Thoracic aorta (tissue), 2 donors: ENCODE data around the gene GRIK4. TPM values are rescaled to one million over a fixed set of nuclear protein-coding genes. Genes with fewer than 3 reads are reported as not detected.

ENCODE experiments used
- ATAC-seq: fragments of 150-250 bp; one replicate; pipeline ENCODE4 v1.8.0; 2017; ENCODE audit warnings: low read depth; ENCODE audit not compliant: insufficient number of reproducible peaks, low FRiP score
- DNase-seq: peaks from one replicate; pipeline ENCODE4 v3.0.0-alpha.2; 2020; ENCODE audit warnings: low spot score
- H3K27ac ChIP-seq, 2 donors: fragments of 200-600 bp; sonication (generic); 1 replicate in 1 of 2; 2 replicates in 1 of 2; pipeline ENCODE4 v1.5.1; 2016; ENCODE audit warnings: mild to moderate bottlenecking in 2 of 2, moderate library complexity in 2 of 2
- H3K27me3 ChIP-seq: fragments of 200-600 bp; sonication (generic); replicated peaks from 2 replicates; pipeline ENCODE4 v1.6.0; 2016; ENCODE audit warnings: mild to moderate bottlenecking; ENCODE audit not compliant: insufficient read depth
- H3K36me3 ChIP-seq: fragments of 200-600 bp; sonication (generic); one replicate; pipeline ENCODE4 v1.5.1; 2016
- H3K4me1 ChIP-seq, 2 donors: fragments of 200-600 bp; sonication (generic); 1 replicate in 1 of 2; 2 replicates in 1 of 2; pipeline versions ENCODE4 v1.5.1 to v1.6.0; 2016; ENCODE audit warnings: low read depth in 2 of 2, mild to moderate bottlenecking in 1 of 2; ENCODE audit not compliant: control insufficient read depth in 1 of 2
- H3K4me3 ChIP-seq: fragments of 200-600 bp; sonication (generic); 2 replicates; pipeline ENCODE4 v1.5.1; 2016; ENCODE audit warnings: mild to moderate bottlenecking
- H3K9me3 ChIP-seq: fragments of 200-600 bp; sonication (generic); 2 replicates; pipeline ENCODE4 v1.5.1; 2016
- CTCF ChIP-seq: fragments of 200-600 bp; sonication (generic); IDR thresholded peaks from one replicate; pipeline ENCODE4 v1.5.1; 2019; ENCODE audit warnings: antibody characterized with exemption
- total RNA-seq, 2 donors: library from RNA; depleted of rRNA; stranded (reverse); fragments of >200 nt; gene quantifications; one replicate each; pipeline versions ENCODE4 v1.1.0 to v1.2.3, GENCODE V29; 2016

The GRIK4 gene
- total RNA-seq, 2 donors from 2014 or later = not detected

DNA sequence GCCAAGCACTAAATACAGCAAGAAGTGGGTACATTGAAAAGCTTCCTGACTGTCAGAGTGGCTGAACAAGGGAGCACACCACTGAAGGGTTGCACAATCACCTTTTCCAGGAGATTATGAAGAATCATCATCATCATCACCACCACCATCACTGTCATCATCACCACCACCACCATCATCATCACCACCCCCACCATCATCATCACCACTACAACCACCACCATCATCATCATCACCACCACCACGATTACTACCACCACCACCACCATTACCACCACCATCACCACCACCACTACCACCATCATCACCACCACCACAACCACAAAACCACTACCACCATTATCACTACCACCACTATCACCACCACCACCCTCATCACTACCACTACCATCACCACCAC, 364.4 kb downstream of the GRIK4 start:
- peaks cover 6 to 11% of the 10 kb centered on the region in 2 donors for H3K4me1 ChIP-seq
- ATAC-seq = no peak
- no peaks in the 10 kb centered on the region for H3K36me3 ChIP-seq
- no peak overlapping the region for H3K27ac ChIP-seq
- H3K27me3 ChIP-seq = no peaks in the 10 kb centered on the region
- TF ChIP-seq CTCF = no peak
- H3K9me3 ChIP-seq = no peaks in the 10 kb centered on the region
- no peak for DNase-seq
- no peak overlapping the region for H3K4me3 ChIP-seq

DNA sequence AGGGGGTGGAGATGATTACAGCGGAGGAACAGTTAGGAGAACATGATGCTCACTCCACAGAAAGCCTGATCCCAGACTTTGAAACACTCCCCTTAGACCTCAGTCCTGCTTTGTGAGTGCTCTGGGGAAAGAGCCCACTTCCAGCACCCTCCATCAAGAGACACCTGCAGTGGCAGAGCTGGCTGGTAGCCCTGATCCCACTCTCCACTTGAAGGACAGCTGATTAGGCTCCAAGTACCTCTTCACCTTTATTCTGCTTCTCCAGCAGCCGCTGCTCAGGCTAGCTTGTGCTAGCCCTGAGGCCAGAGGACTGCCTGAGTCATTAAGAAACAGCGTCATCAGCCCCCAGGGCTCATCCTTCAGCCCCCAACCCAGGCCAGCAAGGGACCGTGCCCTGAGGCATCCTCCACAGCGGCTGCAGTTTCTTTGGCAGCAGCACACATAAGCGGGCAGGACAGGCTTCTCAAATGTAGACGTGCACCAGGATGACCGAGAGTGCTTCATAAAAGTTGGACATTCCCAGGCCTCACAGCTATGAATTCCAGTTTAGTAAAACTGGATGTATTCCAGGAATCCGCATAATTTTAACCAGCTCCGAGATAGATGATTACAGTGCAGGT, 366.3 kb downstream of the GRIK4 start:
- TF ChIP-seq CTCF = no peak
- no peaks in the 10 kb centered on the region for H3K9me3 ChIP-seq
- H3K36me3 ChIP-seq = no peaks in the 10 kb centered on the region
- DNase-seq (no peak), ATAC-seq (no peak)
- no peak overlapping the region for H3K27ac ChIP-seq
- H3K4me1 ChIP-seq = peaks cover 20 to 29% of the 10 kb centered on the region in 2 donors
- no peaks in the 10 kb centered on the region for H3K27me3 ChIP-seq
- H3K4me3 ChIP-seq = no peak overlapping the region

DNA sequence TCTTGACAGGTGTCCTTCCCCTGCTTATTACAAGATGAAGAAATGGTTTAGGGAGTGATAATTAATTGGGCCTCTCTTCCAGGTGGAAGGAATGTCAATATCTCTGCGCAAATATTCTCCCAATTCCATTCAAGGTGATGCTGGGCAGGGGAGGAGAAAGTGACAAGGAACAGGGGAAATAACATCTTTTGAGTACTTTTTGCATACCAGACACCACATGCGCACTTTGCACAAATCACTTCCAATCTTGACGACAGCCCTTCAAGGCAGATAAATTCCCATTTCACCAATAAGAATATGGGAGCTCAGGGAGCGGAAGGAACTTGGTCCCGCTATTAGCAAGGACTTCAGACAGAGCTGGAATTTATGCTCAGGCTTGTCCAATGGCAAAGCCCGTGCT, 367.2 kb downstream of the GRIK4 start:
- no peak overlapping the region for H3K4me3 ChIP-seq
- no peak for DNase-seq
- no peak for ATAC-seq
- H3K27me3 ChIP-seq = no peaks in the 10 kb centered on the region
- H3K27ac ChIP-seq = no peak overlapping the region
- H3K9me3 ChIP-seq = no peaks in the 10 kb centered on the region
- H3K4me1 ChIP-seq = peaks cover 23 to 39% of the 10 kb centered on the region in 2 donors
- no peaks in the 10 kb centered on the region for H3K36me3 ChIP-seq
- no peak for TF ChIP-seq CTCF

GRCh38 chr11:120880498-120881175, 369.1 kb downstream of the GRIK4 start:
- no peaks in the 10 kb centered on the region for H3K27me3 ChIP-seq
- no peaks in the 10 kb centered on the region for H3K36me3 ChIP-seq
- H3K4me1 ChIP-seq = peaks cover 23 to 44% of the 10 kb centered on the region in 2 donors
- no peak overlapping the region for H3K4me3 ChIP-seq
- H3K27ac ChIP-seq = peak overlapping the region in 1 of 2 donors; percentile 60
- DNase-seq = no peak
- H3K9me3 ChIP-seq = no peaks in the 10 kb centered on the region
- TF ChIP-seq CTCF = no peak
- no peak for ATAC-seq

DNA sequence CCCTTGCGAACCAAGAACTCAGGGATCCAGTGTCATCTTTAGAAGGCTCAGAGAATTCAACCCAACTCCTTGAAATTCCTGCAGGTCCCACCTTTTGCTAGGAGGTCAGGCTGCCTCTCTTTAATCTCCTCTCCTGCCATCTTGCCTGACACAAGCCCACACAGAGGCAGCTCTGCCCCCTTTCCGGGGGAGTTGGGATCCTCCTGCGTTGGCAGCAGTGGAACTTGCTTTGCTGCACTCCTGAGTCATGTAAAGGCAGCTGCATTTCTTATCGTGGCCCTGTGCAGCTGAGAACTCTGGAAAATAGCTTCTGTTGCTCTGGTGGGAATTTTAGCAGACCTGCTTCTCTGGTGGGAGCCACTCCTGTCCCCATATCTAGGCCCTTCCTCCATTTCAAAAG, 370.0 kb downstream of the GRIK4 start:
- Histone ChIP-seq H3K27ac (peak overlapping the region in 1 of 2 donors; percentile 60), H3K9me3 (no peaks in the 10 kb centered on the region), H3K27me3 (no peaks in the 10 kb centered on the region), H3K36me3 (no peaks in the 10 kb centered on the region), H3K4me3 (no peak overlapping the region), H3K4me1 (peaks cover 23 to 44% of the 10 kb centered on the region in 2 donors)
- ATAC-seq (no peak), DNase-seq (no peak)
- no peak for TF ChIP-seq CTCF
